Breast epithelium (tissue), 4 donors: Measurements from ENCODE around the gene RFNG. TPM values are rescaled to one million over a fixed set of nuclear protein-coding genes. Genes with fewer than 3 reads are reported as not detected.

Experiments
- DNase-seq, 2 donors: peaks; one replicate each; pipeline ENCODE4 v3.0.0-alpha.2; 2019; ENCODE audit warnings: low spot score in 2 of 2
- H3K27ac ChIP-seq, 2 donors: fragments of 200-600 bp; sonication (generic) in 1 of 2; one replicate each; pipeline ENCODE4 v1.5.1; 2016 to 2019; ENCODE audit warnings: mild to moderate bottlenecking in 1 of 2
- H3K27me3 ChIP-seq, 2 donors: fragments of 200-600 bp; sonication (generic) in 1 of 2; one replicate each; pipeline versions ENCODE4 v1.5.1 to v1.6.0; 2017 to 2019; ENCODE audit warnings: control low read depth in 1 of 2, mild to moderate bottlenecking in 1 of 2
- H3K36me3 ChIP-seq: fragments of 200-600 bp; one replicate; pipeline ENCODE4 v1.5.1; 2019
- H3K4me1 ChIP-seq, 2 donors: fragments of 200-600 bp; sonication (generic); one replicate each; pipeline ENCODE4 v1.5.1; 2016 to 2019; ENCODE audit warnings: control low read depth in 1 of 2
- H3K4me3 ChIP-seq, 3 donors: fragments of 200-600 bp; sonication (generic); 1 replicate in 2 of 3; 2 replicates in 1 of 3; pipeline ENCODE4 v1.5.1; 2016 to 2019; ENCODE audit warnings: mild to moderate bottlenecking in 3 of 3, moderate library complexity in 2 of 3
- H3K9me3 ChIP-seq, 2 donors: fragments of 200-600 bp; sonication (generic) in 1 of 2; one replicate each; pipeline ENCODE4 v1.5.1; 2016 to 2019; ENCODE audit warnings: control low read depth in 1 of 2
- CTCF ChIP-seq, 3 donors: fragments of 450-650 bp; IDR thresholded peaks; one replicate each; pipeline ENCODE4 v1.5.1; 2016 to 2017; ENCODE audit warnings: antibody characterized with exemption in 3 of 3, mild to moderate bottlenecking in 3 of 3, moderate library complexity in 3 of 3
- POLR2A ChIP-seq: fragments of 450-650 bp; IDR thresholded peaks from one replicate; pipeline ENCODE4 v1.6.1; 2016; ENCODE audit warnings: antibody characterized with exemption, mild to moderate bottlenecking, moderate library complexity
- POLR2AphosphoS5 ChIP-seq, 3 donors: sonication (generic); formaldehyde crosslinking; IDR thresholded peaks; one replicate each; pipeline ENCODE4 v1.6.1; 2017; ENCODE audit warnings: antibody characterized with exemption in 3 of 3
- intact Hi-C: fragments of 100-400 bp; cut with DNase I; formaldehyde crosslinking; loops from one replicate; pipeline ENCODE4 v1.15.1; 2023; ENCODE audit warnings: low total_unique reads
- total RNA-seq, 3 donors: library from RNA; depleted of rRNA; stranded (reverse); fragments of >200 nt; gene quantifications; one replicate each; pipeline ENCODE4 v1.1.0, GENCODE V29; 2016

The RFNG gene
- total RNA-seq, 3 donors from 2014 or later: 30.5 to 49.4 (median 31.8) TPM

- intact Hi-C loops: no loop called here
- no peak overlapping the region for H3K4me3 ChIP-seq
- DNase-seq: no peak
- no peaks in the 10 kb centered on the region for H3K9me3 ChIP-seq
- no peaks in the 10 kb centered on the region for H3K27me3 ChIP-seq
- H3K4me1 ChIP-seq: peaks cover 6 to 23% of the 10 kb centered on the region in 2 donors
- H3K27ac ChIP-seq: no peak overlapping the region
- TF ChIP-seq POLR2AphosphoS5 (IDR thresholded peaks at IDR 0.05): no peak
- TF ChIP-seq CTCF (IDR thresholded peaks at IDR 0.05): no peak
- TF ChIP-seq POLR2A: no peak
- H3K36me3 ChIP-seq: no peaks in the 10 kb centered on the region
Observed at GRCh38 chr17:82053556-82054263, 2.1 kb upstream of the RFNG start.

GRCh38 chr17:82053130-82053529 is 1.5 kb upstream of the RFNG start:
- H3K27me3 ChIP-seq: no peaks in the 10 kb centered on the region
- peaks cover 6 to 23% of the 10 kb centered on the region in 2 donors for H3K4me1 ChIP-seq
- no peaks in the 10 kb centered on the region for H3K9me3 ChIP-seq
- H3K36me3 ChIP-seq: no peaks in the 10 kb centered on the region
- peak overlapping the region; percentile 79 to 98 (median 79) for H3K4me3 ChIP-seq
- TF ChIP-seq POLR2A (no peak), POLR2AphosphoS5 (IDR thresholded peaks at IDR 0.05) (no peak), CTCF (IDR thresholded peaks at IDR 0.05) (no peak)
- no peak for DNase-seq
- H3K27ac ChIP-seq: no peak overlapping the region
- intact Hi-C loops: no loop called here

GRCh38 chr17:82052638-82053059 is 1.0 kb upstream of the RFNG start:
- H3K27me3 ChIP-seq: no peaks in the 10 kb centered on the region
- intact Hi-C loops: no loop called here
- no peaks in the 10 kb centered on the region for H3K36me3 ChIP-seq
- H3K4me3 ChIP-seq: peak overlapping the region; percentile 79 to 98 (median 79)
- TF ChIP-seq POLR2AphosphoS5 (IDR thresholded peaks at IDR 0.05) (no peak), POLR2A (no peak), CTCF (IDR thresholded peaks at IDR 0.05) (no peak)
- no peaks in the 10 kb centered on the region for H3K9me3 ChIP-seq
- H3K4me1 ChIP-seq: peaks cover 6 to 23% of the 10 kb centered on the region in 2 donors
- DNase-seq: no peak
- no peak overlapping the region for H3K27ac ChIP-seq

- H3K27me3 ChIP-seq: no peaks in the 10 kb centered on the region
- no peaks in the 10 kb centered on the region for H3K36me3 ChIP-seq
- H3K4me1 ChIP-seq: peaks cover 6 to 23% of the 10 kb centered on the region in 2 donors
- no peak for TF ChIP-seq POLR2A
- TF ChIP-seq POLR2AphosphoS5 (IDR thresholded peaks at IDR 0.05): no peak
- TF ChIP-seq CTCF (IDR thresholded peaks at IDR 0.05): no peak
- peak overlapping the region; percentile 55 to 84 for H3K27ac ChIP-seq
- no peaks in the 10 kb centered on the region for H3K9me3 ChIP-seq
- H3K4me3 ChIP-seq: peak overlapping the region; percentile 79 to 98 (median 79)
- intact Hi-C loops: no loop called here
- DNase-seq: no peak
Observed at GRCh38 chr17:82050761-82051641, 610 bp downstream of the RFNG start.
